HG03280 (cell line): Measurements from ENCODE around the gene SETD2.
"Not testable (repeated sequence)": the region's sequence is repeated elsewhere in the genome, so short reads cannot be mapped to it uniquely, and the experiment has no call there.

Experiments
- ATAC-seq: cut with Tn5 transposase; IDR thresholded peaks from one replicate; pipeline ENCODE4 v1.9.1; 2021; ENCODE audit warnings: mild to moderate bottlenecking, moderate library complexity; ENCODE audit not compliant: unreplicated experiment

SETD2 gene

DNA sequence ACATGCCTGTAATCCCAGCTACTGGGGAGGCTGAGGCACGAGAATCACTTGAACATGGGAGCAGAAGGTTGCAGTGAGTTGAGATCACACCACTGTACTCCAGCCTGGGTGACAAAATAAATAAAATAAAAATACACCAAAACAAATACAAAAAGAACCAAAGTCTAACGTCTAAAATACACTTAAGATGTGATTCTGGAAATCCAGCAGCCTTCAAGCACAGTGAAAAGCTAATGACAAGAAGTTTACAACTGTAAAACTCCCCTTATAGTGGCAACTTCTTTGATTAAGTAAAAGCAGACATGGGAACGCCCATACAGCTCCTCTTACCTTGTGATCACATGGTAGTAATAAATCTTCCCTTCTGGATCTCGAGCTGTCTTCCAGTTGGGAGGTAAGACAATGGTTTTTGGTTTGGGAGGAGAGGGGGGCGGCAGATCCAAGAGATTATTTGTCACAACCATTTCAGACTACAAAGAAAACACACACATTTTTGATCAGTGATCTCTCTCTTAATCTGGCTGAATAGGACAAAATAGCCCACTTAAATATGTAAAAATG lies 121.6 kb downstream of the SETD2 start:
- no peak for ATAC-seq

DNA sequence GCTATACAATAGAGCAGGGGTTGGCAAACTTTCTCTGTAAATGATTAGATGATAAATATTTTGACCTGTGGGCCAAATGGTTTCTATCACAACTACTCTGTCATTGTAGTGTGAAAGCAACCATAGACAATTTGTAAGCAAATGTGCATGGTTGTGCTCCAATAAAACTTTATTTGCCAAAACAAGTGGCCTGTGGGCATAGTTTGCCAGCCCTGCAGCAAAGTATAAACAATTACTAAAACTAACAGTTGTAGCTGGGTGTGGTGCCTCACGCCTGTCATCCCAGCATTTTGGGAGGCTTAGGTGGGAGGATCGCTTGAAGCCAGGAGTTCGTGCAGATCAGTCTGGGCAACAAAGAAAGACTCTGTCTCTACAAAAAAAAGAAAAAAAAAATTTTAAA lies 122.8 kb downstream of the SETD2 start:
- ATAC-seq, result no peak

DNA sequence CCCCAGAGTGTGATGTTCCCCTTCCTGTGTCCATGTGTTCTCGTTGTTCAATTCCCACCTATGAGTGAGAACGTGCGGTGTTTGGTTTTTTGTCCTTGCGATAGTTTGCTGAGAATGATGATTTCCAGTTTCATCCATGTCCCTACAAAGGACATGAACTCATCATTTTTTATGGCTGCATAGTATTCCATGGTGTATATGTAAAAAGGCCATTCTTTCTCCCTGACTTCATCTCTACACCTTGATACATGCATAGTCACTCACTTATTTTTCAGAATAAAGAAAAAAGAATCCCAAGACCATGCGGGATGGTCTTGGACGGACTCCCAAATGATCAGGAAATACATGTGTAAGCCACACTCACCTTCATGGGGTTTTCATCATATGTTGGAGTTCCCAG lies 126.6 kb downstream of the SETD2 start:
- not testable (repeated sequence) for ATAC-seq

DNA sequence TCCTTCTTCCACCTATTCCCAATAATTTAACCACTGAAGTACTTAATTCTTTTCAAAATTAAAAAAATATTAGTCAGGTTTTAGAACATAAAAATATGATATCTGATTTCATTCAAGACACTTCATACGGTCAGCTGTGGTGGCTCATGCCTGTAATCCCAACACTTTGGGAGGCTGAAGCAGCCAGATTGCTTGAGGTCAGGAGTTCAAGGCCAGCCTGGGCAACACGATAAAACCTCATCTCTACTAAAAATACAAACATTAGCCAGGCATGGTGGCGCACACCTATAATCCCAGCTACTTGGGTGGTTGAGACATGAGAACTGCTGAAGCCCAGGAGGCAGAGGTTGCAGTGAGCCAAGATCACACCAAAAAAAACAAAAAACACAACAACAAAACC lies 127.8 kb downstream of the SETD2 start:
- ATAC-seq, result no peak

DNA sequence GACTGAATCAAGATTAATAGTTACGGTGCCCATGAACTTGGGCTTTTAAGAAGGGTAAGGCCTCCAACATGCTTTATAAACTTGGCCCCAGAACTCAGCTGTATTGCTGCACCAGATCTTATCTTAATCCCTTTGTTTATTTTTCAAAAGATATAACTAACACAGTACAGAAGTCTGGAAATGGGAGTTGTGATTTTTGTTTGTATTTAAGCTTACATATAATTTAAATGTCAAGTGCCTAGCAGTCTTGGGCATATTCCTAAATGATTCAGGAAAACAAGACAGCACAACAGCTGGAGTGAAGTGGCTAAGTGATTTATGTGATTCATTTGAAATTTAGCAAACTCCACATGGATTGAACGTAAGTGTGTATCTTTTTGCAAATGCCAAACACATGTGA lies 128.3 kb downstream of the SETD2 start:
- no peak for ATAC-seq

DNA sequence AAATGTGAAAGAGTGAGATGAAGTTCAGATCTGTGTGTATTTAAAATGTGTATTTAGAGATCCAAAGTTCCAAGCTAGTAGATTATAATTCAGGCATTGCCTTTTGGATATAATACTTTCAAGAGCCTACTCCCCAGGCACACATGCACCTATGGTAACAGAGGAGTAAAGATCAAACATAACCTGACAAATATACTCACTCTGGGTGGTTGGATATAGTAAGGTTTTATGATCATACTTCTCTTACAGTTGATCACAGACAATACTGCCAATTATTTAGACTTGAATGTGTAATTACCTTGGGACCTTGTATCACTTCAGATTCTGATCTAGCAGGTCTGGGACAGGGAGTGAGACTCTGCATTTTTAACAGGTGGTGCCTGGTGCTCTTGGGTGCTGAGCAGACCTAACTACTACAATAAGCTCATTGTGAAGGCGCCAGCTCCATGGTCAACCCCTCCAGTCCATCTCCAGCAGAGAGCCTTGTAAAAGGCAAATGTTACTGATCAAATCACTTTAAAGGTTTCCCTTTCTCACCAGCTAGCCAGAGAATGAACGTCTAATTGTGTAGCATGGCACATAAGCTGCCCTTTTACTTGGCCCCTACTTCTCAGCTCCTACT lies 128.9 kb downstream of the SETD2 start:
- ATAC-seq, result no peak

DNA sequence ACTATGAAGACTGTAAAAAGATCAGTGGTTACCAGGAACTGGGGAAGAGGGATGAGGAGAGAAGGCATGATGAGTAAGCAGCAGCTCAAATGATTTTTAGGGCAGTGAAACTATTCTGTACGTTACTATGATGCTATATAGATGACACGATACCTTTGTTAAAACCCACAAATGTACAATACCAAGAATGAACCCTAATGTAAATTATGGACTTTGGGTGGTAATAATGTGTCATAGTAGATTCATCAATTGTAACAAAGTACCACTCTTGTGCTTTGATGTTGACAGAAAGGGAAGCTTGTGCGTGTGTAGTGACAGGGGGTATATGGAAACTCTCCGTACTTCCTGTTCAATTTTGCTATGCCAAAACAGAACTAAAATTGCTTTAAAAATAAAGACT lies 132.9 kb downstream of the SETD2 start:
- ATAC-seq, result not testable (repeated sequence)

DNA sequence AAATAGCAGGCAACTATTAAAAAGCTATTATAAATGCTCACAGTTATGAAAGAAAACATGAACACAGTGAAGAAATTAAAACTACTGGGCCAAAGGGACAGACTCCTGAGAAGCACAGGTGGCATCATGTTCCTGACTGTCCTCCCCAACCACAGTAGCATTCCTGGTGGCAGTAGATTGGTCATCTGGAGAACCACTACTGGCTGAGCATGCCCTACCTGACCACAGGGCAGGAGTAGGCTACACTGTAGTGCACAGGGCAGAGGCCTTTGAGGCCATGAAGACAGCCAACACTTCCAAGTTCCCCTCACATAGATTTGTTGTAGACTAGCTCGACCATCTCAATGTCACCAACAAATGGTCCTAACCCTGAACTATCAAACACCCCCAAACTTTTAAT lies 135.2 kb downstream of the SETD2 start:
- ATAC-seq, result no peak

DNA sequence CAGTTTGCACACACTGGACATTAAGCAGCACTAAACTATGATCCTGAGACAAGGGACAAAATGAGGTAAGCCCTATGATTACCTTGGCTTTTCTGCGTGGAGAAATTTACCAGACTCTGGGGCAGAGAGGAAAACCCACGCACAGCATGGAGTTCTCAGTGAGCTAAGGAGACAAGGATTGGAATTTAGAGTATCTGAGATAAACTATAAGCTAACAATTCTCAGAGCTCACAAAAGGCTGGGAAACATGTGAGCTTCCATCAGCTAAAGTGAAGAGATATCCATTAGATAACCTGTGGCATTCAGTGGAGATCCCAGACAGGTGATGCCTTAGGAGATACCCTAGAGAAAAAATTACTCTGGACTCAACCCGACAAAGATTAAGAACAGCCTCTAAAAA lies 135.8 kb downstream of the SETD2 start:
- no peak for ATAC-seq

DNA sequence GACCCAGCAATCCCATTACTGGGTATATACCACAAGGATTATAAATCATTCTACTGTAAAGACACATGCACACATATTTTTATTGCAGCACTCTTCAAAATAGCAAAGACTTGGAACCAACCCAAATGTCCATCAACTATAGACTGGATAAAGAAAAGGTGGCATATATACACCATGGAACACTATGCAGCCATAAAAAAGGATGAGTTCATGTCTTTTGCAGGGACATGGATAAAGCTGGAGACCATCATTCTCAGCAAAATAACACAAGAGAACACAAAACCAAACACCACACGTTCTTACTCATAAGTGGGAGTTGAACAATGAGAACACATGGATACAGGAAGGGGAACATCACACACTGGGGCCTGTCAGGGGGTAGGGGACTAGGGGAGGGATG lies 137.5 kb downstream of the SETD2 start:
- ATAC-seq, result not testable (repeated sequence)

DNA sequence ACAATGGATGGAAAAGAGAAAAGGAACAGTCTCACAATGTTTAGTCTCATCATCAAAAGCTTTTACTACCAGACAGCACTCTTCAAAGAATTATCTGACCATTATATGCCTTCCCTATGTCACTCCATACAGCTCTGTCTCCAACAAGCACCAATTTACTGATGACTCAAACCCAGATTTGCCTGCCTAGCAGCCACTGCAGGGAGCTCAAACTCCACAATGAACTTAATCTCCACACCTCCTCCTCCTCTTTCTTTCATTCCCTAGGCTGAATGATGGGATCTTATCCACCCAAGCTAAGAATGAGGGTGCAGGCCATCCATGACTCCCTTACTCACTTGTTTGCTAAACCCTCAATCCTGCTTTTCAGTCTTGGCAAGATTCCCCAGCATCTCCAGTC lies 139.0 kb downstream of the SETD2 start:
- no peak for ATAC-seq

DNA sequence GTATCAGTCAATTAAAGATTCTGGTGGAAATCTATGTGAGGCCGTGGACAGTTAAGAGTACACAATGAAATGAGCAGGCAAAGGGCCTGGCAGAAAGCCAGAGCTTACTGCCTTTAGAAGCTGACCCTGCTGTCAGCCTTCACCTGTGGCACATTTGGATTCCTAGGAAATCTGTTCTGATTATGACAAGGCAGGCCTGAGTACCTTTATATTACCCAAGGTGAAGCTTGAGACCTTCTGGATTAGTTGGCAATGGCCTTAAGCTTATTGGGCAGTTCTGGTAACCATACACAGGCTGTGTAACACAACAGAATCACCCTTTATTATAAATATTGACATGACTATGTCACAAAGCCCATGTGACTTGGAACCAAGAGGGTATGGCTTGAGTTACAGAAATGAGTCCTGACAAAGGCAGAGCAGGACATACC lies 141.3 kb downstream of the SETD2 start:
- no peak for ATAC-seq

DNA sequence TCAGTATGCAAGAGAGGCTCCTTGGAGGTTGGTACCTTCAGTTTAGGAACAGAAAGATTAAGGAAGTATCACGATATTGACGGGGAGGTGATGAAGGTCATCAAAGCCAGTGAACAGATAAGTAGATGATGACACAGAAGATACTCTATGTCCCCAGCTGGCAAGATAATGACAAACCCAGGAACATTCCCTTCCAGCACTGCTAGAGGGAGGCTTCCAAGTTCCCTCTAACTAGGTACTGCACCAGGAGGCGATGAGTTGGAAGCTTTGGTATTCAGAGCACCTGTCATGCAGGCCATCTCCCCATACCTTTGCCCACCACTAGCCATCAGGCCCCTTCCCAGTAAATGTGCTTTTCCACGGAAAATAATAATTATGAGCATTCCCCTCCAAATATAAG lies 143.6 kb downstream of the SETD2 start:
- no peak for ATAC-seq

DNA sequence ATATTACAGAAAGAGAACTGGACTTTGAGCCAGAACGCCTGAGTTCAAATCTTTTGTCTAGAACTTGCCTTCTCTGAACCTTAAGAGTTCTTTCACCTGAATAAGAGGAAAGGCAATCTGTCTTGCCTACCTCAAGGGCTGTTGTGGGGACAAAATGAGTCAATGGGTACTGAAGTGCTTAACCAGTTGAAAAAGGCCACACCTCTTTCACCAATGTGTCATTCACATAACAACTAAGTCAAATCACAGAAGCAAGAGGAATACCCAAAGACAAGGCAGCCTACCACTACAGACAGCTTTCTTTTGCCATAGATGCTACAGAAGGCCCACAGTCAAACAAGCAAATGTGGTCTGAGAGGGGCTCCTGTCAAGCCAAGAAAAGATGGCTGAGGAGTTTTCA lies 144.7 kb downstream of the SETD2 start:
- ATAC-seq, result no peak

DNA sequence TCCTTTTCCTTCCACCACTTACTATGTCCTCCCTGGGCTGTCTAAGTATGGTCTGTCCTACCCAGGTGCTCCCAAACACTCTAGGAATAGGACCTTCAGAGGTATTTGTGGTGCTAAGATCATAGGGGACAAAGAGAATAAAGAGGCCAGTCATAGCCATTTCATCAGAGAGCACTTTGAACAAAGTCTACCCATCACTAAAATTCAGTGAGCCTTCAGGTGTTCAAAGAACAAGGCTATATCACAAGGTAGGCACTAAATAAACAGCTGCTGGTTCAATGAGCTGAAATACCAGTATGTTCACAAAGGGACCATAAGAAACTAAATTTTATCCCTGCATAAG lies 145.7 kb downstream of the SETD2 start:
- ATAC-seq, result no peak

DNA sequence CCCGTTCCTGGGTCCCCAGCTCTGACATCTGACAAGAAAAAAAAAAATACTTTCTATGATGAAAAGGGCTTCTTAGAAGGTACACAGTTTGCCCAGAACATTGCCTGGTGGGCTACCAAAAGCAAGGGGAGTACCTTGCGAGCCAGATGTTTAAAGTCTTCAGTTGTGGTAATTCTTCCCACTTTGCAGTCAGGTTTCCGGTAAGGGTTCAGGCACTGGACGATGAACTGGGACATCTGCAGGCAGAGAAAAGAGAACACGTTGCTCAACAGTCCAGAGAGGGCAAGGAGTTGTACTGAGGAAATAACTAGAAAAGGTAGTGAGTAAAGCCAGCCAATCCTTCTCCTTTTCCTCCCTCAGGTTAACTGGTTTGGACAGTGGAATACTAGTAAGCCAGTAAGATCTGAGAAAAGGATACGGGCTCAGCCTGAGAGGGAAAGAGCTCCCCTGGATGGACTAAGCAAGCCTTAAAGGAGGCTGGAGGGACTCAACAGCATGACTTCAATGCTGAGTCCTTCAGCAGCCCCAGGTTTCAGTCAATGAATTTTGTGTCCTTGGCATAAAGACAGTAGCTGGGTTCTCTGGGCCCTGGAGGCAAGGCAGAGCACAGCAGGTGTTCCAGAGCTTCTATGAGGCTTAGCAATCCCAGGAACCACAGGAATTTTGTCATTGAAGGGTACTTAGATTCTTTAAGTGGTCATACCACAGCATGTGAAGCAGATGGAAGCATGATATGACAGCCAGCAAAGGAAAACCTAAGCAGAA lies 146.2 kb downstream of the SETD2 start:
- no peak for ATAC-seq

DNA sequence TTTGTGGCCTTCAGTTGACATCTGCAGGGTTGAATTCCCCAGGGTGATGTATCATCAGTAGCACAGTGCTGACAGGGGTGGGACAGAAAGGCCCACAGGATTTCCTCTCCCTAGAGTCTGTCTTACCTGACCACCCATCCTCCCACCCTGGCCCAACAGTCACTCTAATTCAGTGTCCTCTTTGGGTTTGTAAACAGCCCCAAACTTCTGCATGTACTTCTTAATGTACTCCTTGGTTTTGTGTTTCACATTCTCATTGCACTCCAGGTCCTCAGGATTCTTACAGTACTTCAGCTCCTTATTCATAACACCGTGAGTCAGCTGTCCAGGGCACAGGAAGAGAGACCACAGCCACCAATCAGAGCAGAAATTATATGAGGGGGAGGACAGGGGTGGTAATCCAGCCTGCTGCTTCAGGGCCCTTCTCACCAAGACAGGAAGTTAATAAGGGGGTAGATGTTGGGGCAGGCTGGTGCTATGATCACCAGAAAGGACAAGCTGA lies 146.9 kb downstream of the SETD2 start:
- no peak for ATAC-seq

DNA sequence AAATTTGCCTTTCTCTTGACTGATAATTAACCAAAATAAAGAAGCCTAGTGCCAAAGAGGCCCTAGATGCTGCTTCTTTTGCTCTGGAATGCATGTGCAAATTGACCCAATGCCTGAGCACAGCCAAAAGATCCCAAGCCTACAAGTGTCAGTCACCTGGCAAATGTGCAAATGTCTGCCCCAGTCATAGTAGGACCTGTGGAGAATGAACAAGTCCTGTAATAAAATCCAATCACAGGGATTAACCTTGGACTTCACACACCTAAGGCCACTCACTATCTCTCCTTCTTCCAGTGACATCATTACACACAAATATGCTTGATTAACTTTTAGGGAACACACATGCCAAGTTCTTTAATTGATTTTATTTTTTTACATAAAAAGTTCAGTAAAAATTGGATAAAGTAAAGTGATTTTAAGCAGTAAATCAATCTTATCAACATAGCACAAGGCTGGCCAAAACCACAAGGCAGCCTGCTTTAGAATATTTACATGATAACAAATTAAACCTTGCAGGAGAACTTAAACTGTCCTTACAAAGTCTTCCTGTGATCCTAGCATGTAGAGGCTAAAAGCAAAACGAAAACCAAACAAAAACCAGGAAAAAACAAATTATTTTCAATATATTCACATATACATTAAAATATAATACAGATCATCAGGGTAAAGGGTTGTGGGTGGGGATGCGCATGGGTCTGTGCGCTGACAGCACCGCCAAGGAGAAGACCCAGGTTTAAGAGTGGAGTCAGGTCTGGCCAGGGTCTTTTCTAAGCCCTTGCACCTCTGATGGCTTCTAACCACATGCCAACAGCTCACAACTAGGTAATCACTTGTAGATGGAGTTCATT lies 147.6 kb downstream of the SETD2 start:
- no peak for ATAC-seq

DNA sequence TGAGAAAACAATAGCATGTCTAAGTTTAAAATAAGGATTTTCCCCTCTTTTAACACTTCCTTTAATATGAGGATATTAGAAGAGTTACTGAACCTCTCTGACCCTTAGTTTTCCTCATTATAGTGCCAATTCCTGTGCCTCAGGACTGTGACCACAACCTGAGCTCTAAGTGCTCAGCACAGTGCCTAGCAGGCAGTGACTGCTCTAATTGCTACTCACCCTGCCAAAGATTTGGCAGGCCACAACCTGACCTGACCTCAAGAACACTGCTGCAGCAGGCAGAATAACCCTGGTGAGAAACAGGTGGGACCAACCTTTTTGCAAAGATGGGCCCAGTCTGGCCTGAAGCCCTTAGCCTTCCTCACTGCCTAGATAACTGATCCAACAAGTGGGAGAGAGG lies 148.8 kb downstream of the SETD2 start:
- ATAC-seq, result no peak

DNA sequence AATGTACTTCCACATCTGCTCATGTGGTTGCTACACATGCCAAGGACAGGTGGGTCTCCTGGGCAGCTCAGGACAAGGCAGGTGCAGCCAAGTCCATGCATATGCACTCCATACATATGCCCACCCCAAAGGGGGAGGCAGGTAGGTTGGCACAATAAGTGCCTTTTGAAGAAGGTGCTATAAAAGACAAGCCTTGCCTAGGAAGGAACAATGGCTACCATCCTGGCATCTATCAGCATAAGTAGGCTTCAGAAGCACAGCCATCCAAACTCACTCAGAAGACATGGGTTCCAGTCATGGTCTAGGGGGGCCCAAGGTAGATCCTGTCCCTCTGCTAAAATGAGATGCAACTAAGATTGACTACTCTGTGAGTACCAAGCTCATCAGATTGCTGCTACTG lies 149.9 kb downstream of the SETD2 start:
- no peak for ATAC-seq

DNA sequence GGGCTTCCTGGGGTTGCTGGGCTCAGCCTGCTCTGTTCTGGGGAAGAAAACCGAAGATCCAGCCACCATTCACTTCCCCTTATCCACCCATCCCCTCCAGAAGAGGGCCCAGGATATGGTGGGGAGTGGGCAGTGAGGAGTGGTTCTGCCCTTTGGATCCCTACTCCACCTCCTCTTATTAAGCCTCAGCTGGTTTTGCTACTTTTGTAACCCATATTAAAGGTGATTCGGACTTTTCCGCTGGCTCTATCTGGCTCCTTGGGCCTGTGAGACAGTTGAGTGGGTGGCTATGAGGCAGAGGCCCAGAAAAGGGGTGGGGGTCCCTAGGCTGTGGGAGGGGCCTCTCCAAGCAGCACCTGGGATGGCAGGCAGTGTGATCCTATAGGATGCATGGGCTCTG lies 150.7 kb downstream of the SETD2 start:
- ATAC-seq, result no peak
